ENCODE measurements around the gene CRACR2A. TPM values are rescaled to one million over a fixed set of nuclear protein-coding genes. Genes with fewer than 3 reads are reported as not detected.

The CRACR2A gene
- polyA plus RNA-seq, 1 experiment: 1.4 TPM

DNA sequence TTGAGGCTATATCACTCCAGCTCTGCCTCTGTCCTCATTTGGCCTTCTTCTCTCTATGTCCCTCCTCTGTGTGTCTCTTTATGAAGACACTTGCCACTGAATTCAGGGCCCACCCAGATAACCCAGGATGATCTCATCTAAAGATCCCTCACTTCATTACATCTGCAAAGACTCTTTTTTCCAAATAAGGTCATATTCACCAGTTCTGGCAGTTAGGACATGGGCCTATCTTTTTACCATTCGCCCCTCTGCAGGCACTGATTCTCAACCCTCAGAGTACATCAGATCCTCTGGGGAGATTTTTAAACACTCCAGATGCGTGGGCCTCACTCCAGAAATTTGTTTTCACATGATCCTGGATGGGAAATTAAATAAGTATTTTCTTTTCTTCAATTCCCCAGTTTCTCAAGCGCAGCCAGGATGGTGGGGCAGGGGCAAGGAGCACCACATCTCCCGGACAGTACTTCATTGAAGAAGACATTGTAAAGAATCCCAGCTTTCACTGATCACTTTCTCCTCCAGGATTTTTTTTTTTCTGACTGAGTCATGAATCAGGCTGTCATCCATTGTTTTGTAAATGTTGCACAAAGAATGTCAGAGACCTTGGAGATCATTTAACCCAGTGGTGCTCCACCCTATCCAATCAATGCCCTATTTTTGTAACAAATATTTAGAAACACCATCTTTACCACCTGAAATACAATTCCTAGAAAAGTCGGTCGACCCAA lies 27.4 kb downstream of the CRACR2A start:
- no peak overlapping the region for H3K4me3 ChIP-seq (ENCODE audit: low read depth, low read length)
- peaks cover 1% of the 10 kb centered on the region for H3K27me3 ChIP-seq (ENCODE audit: control insufficient read depth, insufficient read depth, low read length)
- DNase-seq (ENCODE audit: low read depth): no peak
- POLR2A ChIA-PET: no interaction called here
- TF ChIP-seq, protein P1, sequence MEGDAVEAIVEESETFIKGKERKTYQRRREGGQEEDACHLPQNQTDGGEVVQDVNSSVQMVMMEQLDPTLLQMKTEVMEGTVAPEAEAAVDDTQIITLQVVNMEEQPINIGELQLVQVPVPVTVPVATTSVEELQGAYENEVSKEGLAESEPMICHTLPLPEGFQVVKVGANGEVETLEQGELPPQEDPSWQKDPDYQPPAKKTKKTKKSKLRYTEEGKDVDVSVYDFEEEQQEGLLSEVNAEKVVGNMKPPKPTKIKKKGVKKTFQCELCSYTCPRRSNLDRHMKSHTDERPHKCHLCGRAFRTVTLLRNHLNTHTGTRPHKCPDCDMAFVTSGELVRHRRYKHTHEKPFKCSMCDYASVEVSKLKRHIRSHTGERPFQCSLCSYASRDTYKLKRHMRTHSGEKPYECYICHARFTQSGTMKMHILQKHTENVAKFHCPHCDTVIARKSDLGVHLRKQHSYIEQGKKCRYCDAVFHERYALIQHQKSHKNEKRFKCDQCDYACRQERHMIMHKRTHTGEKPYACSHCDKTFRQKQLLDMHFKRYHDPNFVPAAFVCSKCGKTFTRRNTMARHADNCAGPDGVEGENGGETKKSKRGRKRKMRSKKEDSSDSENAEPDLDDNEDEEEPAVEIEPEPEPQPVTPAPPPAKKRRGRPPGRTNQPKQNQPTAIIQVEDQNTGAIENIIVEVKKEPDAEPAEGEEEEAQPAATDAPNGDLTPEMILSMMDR (IDR thresholded peaks at IDR 0.05; ENCODE audit: insufficient read depth, low read depth, low read length): no peak
- CTCF ChIA-PET: no interaction called here
- no peaks in the 10 kb centered on the region for H3K36me3 ChIP-seq (ENCODE audit: control insufficient read depth, insufficient read depth, low read length)

DNA sequence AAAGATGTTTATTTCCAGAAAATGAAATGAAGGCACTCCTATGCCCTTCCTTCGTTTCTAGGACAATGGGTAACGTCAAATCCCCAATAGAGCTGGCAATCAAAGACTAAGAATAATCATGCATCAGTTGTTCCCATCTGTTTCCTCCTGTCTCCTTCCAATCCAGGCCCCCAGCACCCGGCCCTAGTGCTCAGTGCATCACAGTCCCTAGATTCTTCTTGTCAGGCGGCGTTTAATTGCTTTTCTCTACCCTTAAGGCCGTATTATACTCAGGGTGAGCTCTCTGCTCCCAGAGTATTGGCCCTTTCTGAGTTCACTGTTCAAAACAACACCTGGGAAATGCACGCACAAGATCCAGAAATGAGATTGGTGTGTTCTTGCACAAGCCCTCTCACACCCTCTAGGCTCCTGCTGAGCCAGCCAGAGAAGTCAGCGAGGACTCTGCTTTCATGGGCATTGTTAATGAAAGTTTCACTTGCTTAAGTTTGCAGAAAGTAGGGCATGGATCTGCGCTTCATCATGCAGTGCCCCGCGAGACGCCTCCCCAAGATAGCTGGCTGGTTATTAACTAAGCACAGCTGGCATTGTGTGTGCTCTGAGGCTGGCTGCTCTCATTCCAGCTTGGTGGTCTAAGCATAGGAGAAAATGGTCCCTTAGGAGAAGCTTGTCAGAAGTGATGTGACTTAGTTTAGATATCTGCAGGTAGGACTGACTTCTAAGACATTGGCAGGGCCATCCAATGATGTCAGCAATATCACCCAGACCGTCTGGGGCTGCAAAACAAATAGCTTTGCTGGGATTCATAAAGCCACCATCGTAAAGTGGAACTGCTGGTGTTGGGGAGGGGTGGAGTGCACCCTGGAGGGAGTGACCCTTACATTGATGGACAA lies 28.7 kb downstream of the CRACR2A start:
- DNase-seq (ENCODE audit: low read depth): no peak
- H3K27me3 ChIP-seq (ENCODE audit: control insufficient read depth, insufficient read depth, low read length): peaks cover 1% of the 10 kb centered on the region
- no peak overlapping the region for H3K4me3 ChIP-seq (ENCODE audit: low read depth, low read length)
- POLR2A ChIA-PET: interaction anchor here (0.7 kb wide), 1 partner anchor 41 kb away, joined by 4 read pairs; no protein-coding TSS in a partner anchor
- CTCF ChIA-PET: interaction anchor here (0.6 kb wide), 1 partner anchor 178 kb away, joined by 3 read pairs; no protein-coding TSS in a partner anchor
- H3K36me3 ChIP-seq (ENCODE audit: control insufficient read depth, insufficient read depth, low read length): no peaks in the 10 kb centered on the region
- TF ChIP-seq, protein P1 (IDR thresholded peaks at IDR 0.05; ENCODE audit: insufficient read depth, low read depth, low read length): no peak

DNA sequence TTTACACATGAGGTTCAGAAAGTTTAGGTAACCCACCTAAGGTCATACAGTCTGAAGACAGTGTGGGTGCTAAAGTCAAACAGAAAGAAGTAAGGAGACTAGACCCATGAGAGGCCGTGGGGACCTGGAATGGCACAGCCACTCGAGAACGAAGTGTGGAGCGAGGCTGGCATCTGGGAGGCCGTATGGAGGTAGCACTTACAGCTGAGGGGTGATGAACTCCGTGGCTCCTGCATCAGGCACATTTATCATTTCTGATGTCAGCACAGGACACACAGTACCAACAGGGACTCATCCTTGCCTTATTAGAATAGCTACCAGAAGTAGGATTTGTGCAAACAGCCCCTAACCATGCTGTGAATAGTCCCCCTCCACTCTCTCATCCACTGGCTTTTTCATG lies 30.5 kb downstream of the CRACR2A start:
- H3K27me3 ChIP-seq (ENCODE audit: control insufficient read depth, insufficient read depth, low read length): no peaks in the 10 kb centered on the region
- no peak overlapping the region for H3K4me3 ChIP-seq (ENCODE audit: low read depth, low read length)
- POLR2A ChIA-PET: interaction anchor here (0.6 kb wide), 1 partner anchor 79 kb away, joined by 3 read pairs; no protein-coding TSS in a partner anchor
- DNase-seq (ENCODE audit: low read depth): no peak
- H3K36me3 ChIP-seq (ENCODE audit: control insufficient read depth, insufficient read depth, low read length): no peaks in the 10 kb centered on the region
- CTCF ChIA-PET: no interaction called here
- TF ChIP-seq, protein P1 (IDR thresholded peaks at IDR 0.05; ENCODE audit: insufficient read depth, low read depth, low read length): no peak

GRCh38 chr12:3720772-3721171 lies 32.1 kb downstream of the CRACR2A start:
- no peak for DNase-seq (ENCODE audit: low read depth)
- ChIA-PET CTCF (interaction anchor here (0.9 kb wide), 1 partner anchor 15 kb away, joined by 3 read pairs; no protein-coding TSS in a partner anchor), POLR2A (no interaction called here)
- Histone ChIP-seq H3K36me3 (ENCODE audit: control insufficient read depth, insufficient read depth, low read length) (no peaks in the 10 kb centered on the region), H3K4me3 (ENCODE audit: low read depth, low read length) (no peak overlapping the region), H3K27me3 (ENCODE audit: control insufficient read depth, insufficient read depth, low read length) (no peaks in the 10 kb centered on the region)
- TF ChIP-seq, protein P1 (IDR thresholded peaks at IDR 0.05; ENCODE audit: insufficient read depth, low read depth, low read length): no peak

DNA sequence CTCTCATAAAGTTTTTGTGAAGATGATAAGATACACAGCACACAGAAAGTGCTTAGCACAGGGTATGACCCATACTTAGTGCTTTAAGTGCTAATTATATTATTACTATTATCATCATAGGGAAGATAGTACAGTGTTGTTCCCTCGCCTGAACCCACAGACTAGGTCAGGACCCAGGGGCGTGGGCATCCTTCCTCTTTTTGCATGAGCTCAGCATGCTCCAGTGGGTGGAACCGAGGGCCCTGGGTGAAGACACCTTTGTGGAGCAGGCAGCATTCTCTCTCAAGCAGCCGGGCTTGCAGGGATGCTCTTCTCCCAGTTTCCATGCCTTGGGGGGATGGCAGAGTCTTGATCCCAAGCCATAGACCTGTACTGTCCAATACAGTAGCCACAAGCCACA lies 34.8 kb downstream of the CRACR2A start:
- TF ChIP-seq, protein P1 (IDR thresholded peaks at IDR 0.05; ENCODE audit: insufficient read depth, low read depth, low read length): no peak
- Histone ChIP-seq H3K4me3 (ENCODE audit: low read depth, low read length) (no peak overlapping the region), H3K27me3 (ENCODE audit: control insufficient read depth, insufficient read depth, low read length) (no peaks in the 10 kb centered on the region; the same call in 1 of the 2 replicates), H3K36me3 (ENCODE audit: control insufficient read depth, insufficient read depth, low read length) (no peaks in the 10 kb centered on the region)
- ChIA-PET POLR2A (no interaction called here), CTCF (no interaction called here)
- no peak for DNase-seq (ENCODE audit: low read depth)

All from BJ (cell line).